Measurements from ENCODE around the gene ACTL10.

ACTL10 gene

DNA sequence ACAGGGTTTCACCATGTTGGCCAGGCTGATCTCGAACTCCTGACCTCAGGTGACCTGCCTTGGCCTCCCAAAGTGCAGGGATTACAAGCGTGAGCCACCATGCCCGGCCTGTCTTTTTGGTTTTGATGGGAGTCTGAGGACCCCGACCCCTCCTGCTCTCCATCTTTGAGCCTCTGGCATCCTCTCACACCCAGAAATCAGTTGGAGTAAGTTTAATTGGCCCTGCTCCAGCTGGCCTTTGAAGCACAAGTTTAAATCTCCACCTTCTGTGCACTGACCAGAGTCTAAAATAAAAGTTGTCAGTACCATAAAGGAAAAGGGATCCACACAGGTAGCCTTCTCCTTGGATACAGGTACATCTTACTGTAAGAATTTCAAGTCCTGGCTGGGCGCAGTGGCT, 20.6 kb upstream of the ACTL10 start:
- TF ChIP-seq TAF1 (IDR thresholded peaks at IDR 0.05; ENCODE audit: borderline replicate concordance, insufficient read depth, low read length), result no peak

DNA sequence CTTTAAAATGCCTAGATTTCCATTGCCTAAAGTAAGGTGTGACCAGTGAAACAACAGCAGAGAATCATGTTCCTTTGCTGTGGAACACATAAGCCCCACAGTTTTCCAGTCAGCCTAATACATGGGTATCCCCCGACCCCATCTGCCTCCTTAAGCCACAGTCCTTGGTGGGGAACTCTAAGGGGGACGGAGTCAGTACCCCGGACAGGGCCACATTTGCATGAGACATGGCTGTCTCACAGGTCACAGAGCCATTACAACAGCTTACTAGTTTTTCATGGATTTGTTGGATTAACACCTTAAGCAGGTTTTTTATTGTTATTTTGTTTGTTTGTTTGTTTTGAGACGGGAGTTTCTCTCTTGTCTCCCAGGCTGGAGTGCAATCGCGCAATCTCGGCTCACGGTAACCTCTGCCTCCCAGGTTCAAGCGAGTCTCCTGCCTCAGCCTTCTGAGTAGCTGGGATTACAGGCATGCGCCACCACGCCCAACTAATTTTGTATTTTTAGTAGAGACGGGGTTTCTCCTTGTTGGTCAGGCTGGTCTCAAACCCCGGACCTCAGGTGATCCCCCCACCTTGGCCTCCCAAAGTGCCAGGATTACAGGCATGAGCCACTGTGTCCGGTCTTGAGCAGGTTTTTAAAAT, 19.7 kb upstream of the ACTL10 start:
- TF ChIP-seq, protein P1, sequence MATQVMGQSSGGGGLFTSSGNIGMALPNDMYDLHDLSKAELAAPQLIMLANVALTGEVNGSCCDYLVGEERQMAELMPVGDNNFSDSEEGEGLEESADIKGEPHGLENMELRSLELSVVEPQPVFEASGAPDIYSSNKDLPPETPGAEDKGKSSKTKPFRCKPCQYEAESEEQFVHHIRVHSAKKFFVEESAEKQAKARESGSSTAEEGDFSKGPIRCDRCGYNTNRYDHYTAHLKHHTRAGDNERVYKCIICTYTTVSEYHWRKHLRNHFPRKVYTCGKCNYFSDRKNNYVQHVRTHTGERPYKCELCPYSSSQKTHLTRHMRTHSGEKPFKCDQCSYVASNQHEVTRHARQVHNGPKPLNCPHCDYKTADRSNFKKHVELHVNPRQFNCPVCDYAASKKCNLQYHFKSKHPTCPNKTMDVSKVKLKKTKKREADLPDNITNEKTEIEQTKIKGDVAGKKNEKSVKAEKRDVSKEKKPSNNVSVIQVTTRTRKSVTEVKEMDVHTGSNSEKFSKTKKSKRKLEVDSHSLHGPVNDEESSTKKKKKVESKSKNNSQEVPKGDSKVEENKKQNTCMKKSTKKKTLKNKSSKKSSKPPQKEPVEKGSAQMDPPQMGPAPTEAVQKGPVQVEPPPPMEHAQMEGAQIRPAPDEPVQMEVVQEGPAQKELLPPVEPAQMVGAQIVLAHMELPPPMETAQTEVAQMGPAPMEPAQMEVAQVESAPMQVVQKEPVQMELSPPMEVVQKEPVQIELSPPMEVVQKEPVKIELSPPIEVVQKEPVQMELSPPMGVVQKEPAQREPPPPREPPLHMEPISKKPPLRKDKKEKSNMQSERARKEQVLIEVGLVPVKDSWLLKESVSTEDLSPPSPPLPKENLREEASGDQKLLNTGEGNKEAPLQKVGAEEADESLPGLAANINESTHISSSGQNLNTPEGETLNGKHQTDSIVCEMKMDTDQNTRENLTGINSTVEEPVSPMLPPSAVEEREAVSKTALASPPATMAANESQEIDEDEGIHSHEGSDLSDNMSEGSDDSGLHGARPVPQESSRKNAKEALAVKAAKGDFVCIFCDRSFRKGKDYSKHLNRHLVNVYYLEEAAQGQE (IDR thresholded peaks at IDR 0.05; ENCODE audit: insufficient read depth in 1 of 2, low read depth in 2 of 2, low read length in 2 of 2), result peak; percentile 75 to 93

DNA sequence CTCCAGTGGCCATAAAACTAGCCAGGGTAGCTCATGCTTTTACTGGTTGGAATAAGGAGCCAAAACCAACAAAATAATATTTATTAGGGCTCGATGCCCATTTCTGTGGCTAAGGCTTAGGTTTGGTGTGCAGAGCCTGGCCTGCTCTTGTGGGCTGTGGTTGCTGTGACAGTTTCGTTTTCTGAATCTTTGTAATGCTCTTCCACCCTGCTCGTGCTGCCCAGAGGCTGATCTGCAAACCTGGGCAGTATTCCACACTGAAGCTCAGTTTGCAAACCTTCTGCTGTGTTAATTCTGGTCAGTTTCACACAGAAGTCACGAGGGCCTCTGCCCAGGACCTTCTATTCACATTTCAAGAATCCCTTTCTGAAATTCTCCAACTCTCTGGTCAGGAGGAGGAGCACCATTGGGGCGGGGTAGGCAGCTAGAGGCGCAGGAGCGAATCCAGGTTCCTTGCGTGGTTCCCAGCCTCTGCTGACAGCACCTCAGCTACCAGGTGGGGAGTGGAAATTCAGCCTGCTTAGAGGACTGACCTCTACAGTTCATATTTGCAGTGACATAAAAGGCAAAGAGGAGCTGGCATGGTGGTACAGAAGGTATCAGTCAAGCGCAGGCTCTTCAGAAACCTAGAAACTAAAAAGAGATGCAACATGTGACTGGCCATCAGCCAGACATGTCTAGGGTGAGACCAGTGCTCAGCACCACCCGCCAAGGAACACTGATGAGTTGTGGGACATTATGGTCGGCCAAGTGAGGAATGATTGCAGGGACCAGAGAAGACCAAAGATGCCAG, 18.9 kb upstream of the ACTL10 start:
- TF ChIP-seq FOXP2 (optimal IDR thresholded peaks at IDR 0.05; ENCODE audit: borderline replicate concordance, extremely low read depth, extremely low read length, insufficient read depth), result no peak
- no peak for TF ChIP-seq POLR2AphosphoS5 (IDR thresholded peaks at IDR 0.05; ENCODE audit: low read depth, low read length)
- TF ChIP-seq, protein P1 (IDR thresholded peaks at IDR 0.05; ENCODE audit: insufficient read depth in 1 of 2, low read depth in 2 of 2, low read length in 2 of 2), result no peak
- no peak for TF ChIP-seq TAF1 (IDR thresholded peaks at IDR 0.05; ENCODE audit: borderline replicate concordance, insufficient read depth, low read length)

DNA sequence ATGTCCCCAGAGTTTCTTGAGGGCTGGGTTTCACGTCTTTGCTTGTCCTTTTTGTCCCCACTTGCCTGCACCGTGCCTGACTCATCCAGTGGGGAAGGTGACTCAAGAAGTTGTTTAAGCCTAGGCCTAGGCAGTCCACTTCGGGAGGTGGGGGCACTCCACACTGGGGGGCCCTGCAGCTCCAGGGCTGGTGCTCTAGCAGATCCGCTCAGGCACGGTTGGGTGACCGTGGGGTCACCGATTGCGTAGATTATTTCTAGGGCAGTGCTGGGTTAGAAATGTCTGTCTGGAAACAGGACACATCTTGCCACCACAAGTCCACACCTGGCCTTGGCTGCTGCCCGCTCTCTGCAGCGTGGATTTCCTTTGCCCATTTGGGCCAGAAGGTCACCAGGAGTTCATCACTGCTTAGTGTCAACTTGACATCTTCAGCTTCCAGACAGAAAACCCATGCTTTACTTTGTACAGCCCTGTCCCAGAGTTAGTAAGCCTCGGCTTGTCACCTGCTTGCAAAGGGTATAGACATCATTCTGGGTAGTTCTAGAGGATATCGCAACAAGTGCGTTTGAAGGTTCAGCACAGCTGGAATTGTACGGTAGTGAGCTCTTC, 18.2 kb upstream of the ACTL10 start:
- no peak for TF ChIP-seq SIN3A (IDR thresholded peaks at IDR 0.05; ENCODE audit: borderline replicate concordance, insufficient read depth, low read length)
- no peak for TF ChIP-seq FOXP2 (optimal IDR thresholded peaks at IDR 0.05; ENCODE audit: borderline replicate concordance, extremely low read depth, extremely low read length, insufficient read depth)
- no peak for TF ChIP-seq TAF1 (IDR thresholded peaks at IDR 0.05; ENCODE audit: borderline replicate concordance, insufficient read depth, low read length)
- no peak for TF ChIP-seq POLR2AphosphoS5 (IDR thresholded peaks at IDR 0.05; ENCODE audit: low read depth, low read length)
- TF ChIP-seq, protein P1 (IDR thresholded peaks at IDR 0.05; ENCODE audit: insufficient read depth in 1 of 2, low read depth in 2 of 2, low read length in 2 of 2), result no peak

DNA sequence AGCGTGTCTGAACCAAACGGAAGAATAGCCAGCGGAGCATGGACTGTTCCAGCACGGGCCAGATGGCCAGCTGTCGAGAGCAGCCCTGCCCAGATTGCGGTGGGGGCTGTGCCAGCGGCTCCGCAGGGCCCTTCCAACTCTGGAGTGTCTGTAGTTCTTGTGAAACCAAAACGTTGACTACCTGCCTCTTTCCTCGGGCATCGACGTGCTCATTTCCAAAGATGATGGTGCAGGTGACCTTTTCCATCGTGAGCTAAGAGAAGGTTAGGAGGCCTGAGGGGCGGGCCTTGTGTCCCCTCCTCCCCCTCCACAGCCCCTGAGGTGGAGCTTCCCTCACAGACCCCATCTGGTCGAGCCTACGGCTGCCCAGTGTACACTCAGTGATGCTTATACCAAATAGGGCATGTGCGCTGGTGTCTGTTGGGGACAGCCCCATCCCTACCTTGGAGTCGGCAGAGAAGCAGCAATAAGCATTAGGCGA, 17.5 kb upstream of the ACTL10 start:
- TF ChIP-seq SIN3A (IDR thresholded peaks at IDR 0.05; ENCODE audit: borderline replicate concordance, insufficient read depth, low read length), result no peak

DNA sequence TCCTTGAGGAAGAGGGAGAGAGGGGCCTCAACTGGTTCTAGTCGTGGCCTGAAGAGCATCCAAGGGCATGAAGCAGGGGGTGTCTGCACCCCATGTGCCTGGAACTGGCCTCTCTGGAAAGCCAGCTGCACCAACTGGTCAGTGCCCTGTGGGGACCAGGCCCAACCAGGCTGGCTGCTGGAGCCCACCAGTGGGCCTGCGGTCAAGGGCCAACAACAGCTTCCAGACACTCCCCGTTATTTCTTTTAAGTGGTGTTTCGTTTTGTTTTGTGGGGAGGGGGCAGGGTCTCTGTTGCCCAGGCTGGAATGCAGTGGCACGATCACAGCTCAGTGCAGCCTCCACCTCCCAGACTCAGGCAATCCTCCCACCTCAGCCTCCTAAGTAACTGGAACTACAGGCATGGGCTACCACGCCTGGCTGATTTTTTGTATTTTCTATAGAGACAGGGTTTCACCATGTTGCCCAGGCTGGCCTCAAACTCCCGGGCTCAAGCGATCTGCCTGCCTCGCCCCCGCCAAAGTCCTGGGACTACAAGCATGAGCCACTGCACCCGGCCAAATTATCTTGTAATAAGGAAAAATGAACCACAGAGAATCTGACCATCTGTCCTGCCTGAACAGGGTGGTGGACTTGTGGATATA, 16.5 kb upstream of the ACTL10 start:
- TF ChIP-seq SIN3A (IDR thresholded peaks at IDR 0.05; ENCODE audit: borderline replicate concordance, insufficient read depth, low read length) (no peak), POLR2AphosphoS5 (IDR thresholded peaks at IDR 0.05; ENCODE audit: low read depth, low read length) (no peak), FOXP2 (optimal IDR thresholded peaks at IDR 0.05; ENCODE audit: borderline replicate concordance, extremely low read depth, extremely low read length, insufficient read depth) (no peak), TAF1 (IDR thresholded peaks at IDR 0.05; ENCODE audit: borderline replicate concordance, insufficient read depth, low read length) (no peak)
- TF ChIP-seq, protein P1 (IDR thresholded peaks at IDR 0.05; ENCODE audit: insufficient read depth in 1 of 2, low read depth in 2 of 2, low read length in 2 of 2), result no peak
